ELF-1 (cell line): ENCODE results near the gene ANO2.
A peak's percentile ranks its signal among the peaks of the same experiment; 100 is the strongest.
"Not testable (repeated sequence)": the region's sequence is repeated elsewhere in the genome, so short reads cannot be mapped to it uniquely, and the experiment has no call there.

Experiments used
- DNase-seq: peaks from one replicate; pipeline ENCODE4 v3.0.0-alpha.2; 2016; ENCODE audit warnings: low read depth, low spot score

Gene ANO2

DNA sequence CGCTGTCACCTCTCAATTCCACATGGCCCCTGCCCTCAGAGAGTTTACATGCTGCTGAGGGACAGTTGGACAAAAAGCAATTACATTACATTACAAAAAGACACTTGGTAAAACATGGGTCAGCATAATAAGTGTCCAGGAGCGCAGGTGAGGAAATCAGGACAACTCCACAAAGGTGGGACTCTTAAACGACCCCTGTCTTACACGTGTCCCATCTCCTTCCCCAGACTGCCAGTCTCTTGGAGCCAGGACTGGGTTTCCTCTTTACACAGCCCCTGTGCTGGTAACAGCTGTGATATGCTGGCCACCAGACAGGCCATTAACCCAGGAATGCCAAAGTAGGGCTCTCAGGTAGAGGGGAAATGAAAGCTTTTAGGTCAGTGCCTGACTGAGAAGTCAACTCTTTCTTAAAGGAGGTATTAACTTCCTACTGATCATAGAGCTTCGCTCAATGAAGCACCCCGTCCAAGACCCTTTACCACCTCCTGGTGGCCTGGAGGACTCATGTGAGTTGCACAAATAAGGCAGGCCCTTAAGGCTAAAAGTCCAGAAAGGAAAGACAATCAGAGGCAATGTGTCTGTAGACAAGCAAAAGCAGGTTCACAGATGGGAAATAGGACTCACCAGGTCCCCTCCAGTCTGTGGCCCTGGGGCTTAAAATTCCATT lies 55.5 kb downstream of the ANO2 start:
- DNase-seq = peak; percentile 18

DNA sequence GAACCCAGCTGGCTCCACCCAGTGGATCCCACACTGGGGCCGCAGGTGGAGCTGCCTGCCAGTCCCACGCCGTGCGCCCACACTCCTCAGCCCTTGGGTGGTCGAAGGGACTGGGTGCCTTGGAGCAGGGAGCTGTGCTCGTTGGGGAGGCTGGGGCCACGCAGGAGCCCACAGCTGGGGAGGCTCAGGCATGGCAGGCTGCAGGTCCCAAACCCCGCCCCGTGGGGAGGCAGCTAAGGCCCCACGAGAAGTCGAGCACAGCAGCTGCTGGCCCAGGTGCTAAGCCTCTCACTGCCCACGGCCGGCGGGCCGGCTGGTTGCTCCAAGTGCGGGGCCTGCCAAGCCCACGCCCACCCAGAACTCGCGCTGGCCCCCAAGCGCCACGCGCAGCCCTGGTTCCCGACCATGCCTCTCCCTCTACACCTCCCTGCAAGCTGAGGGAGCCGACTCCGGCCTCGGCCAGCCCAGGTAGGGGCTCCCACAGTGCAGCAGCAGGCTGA lies 56.2 kb downstream of the ANO2 start:
- no peak for DNase-seq

DNA sequence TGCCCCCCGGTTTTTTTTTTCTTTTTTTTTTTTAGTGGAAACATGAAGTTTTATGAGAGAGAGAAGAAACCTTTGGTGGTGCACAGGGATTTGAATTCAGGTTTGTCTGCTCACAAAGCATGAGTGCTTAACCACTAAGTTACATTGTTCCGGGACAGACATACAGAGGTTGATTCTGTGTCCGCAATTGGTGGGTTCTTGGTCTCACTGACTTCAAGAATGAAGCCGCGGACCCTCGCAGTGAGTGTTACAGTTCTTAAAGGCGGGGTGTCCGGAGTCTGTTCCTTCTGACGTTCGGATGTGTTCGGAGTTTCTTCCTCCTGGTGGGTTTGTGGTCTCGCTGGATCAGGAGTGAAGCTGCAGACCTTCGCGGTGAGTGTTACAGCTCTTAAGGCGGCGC lies 57.2 kb downstream of the ANO2 start:
- not testable (repeated sequence) for DNase-seq

DNA sequence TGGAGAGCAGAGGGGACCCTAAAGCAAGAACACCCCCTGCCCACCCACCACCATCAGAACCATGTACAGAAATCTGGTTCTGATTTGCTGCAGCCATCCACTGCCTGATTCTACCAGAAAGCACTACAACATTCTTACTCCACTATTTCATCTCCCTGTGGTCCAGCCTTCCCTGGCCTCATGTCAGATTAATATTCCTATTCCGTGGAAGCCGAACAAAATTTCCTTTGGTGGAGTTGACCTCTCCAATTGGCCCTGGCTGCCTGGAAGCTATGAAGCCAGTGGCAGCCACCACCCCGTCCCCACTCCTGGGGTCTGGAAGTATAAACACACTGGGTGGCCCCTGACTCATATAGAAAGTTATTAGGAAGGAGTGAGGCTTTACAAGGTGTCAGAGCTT lies 60.2 kb downstream of the ANO2 start:
- no peak for DNase-seq

DNA sequence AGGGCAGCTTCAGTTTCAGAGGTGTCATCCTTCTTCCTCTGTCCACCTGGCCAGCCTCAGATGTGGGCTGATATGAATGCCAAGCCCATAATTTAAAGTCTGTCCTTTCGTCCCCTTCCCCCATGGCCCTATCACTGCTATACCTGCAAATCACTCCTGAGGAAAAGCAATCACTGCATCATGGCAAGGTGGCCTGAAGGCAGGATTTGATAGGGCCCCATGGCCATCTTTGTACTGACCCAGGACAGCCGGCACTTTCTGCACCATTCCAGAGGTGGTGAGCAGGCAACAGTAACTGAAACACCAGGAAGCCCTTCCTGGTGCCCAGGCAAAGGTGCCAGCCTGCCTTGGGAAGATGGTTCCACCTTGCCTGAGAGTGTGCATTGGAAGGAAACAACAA lies 60.8 kb downstream of the ANO2 start:
- no peak for DNase-seq

DNA sequence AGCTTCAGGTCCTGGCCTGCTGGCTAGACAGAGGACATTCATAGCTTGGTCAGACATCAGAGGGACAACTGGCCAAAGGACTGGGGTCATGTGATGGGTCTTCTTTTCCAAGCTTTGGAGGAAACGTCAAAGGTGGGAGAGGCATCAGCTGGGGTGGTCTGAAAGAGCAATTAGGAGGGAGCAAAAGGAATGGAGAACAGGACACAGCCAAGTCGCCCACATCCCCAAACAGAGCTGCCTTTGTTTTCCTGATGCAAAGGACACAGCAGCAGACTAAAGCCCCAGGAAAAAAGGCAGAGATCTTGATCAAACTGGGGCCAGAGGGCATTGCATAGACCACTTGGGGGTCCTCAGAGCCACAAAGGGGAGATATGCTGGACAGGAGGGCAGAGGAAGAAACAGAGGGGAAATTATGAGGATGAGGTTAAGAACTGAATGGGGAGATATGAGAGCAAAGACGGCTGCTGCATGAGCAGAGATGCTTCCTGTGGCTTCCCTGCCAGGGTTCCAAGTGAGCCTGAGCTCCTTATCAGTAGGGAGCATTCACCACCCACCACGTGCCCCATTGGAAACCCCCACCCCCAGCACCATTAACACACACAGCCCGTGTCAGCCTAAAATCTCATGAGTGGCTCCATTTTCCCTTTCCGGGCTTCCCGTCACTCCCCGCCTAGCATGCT lies 62.4 kb downstream of the ANO2 start:
- no peak for DNase-seq

DNA sequence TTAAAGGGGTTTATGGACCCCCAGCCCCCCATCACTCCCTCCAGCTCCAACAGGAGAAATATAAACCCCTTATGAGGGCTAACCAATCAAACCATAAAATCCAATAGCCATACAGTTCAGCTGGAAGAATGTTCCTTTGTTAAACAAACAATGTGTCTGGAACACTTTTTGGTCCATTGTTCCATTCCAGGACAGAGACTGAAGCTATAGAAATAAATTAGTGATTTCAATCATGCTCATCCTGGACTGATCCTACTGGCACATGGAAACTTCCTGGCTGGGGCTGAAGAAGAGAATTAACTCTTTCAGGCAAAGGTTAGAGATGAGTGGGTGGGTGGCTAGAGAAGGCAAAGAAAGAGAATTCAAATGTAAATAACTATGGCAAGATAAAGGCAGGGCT lies 63.4 kb downstream of the ANO2 start:
- no peak for DNase-seq

DNA sequence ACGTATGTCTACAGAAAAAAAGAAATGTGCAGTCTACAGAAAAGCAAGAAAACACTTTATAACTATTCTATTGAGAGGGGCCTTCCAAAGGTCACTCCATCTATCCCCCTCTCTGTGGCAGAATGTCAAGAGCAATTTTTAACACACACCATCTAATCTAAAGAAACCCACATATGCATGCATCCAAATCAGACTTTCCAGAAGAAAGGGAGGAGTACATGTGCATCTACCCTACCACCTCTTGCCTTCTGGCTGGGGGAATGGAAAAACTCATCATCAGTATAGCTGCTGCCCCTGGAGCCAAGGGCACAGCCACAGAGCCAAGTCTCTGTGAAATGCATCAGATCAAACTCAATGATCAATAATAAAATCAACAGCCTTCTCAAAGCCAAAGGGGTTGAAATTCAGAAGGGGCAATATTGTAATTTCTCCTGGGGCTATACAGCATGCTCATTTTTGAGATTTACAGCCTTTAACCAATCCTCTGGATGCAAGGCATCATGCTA lies 63.9 kb downstream of the ANO2 start:
- DNase-seq = no peak

DNA sequence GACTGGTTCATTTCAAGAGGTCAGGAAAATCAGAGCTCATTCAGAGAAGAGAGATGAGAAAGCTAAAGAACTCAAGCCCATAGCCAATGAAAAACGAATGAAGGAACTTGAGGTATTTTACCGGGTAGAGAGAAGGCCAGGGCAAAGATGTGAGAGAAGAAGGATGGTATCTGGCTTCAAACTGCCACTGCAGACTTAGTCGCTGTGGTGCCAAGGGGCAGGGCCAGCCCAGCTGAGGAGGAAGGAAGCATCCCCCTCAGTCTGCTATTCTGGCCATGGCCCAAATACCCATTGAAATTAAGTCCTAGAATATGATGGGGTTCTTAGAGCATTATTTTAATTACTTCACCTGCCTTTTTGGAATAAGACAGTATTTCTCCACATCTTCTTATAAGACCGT lies 69.2 kb downstream of the ANO2 start:
- DNase-seq = no peak

DNA sequence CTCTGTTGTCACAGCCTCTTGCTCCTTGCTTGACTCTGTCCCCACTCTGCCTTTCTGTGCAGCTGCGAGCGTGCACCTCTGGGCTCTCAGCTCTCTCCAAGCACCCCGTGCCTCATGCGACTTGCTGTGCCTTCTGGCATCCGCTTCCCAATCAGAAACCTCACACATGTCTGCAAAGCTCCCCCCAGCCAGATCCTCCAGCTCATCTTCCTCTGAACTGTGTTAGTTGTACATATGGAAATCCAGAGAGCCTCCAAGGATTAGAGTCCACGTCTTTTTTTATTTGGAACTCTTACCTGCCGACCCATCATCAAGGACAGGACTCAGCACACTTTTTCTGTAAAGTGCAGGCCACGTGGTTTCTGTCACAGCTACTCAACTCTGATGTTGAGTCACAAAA lies 70.5 kb downstream of the ANO2 start:
- no peak for DNase-seq

DNA sequence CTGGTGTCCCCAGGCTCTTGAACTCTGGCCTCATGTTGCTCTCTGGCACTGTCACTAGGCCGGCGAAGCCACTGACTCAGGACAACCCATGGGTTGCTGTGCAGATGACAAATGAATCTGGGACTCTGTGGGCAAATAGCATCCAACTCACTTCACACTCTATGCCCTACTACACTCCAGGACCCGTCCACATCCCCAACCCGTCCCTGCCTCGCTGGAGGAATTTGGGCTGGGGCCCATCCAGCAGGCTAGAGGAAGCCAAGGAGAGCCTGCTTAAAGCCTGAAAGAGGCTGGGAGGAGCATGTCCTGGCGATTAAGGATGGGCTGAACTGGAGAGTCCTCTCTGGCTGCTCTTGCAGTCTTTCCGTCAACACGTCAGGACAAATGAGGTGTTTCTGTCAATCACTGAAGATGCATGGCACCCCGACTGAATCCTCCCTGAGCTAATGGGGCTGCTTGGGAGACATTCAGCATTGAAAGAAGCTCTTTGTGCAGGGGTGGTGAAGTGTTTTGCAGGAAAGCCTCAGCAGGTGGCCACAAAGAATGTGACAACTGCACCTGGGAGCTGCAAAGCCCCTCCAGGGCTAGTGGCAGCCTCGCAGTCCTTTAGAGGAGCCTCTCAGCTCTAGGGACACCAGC lies 71.7 kb downstream of the ANO2 start:
- peak; percentile 68 for DNase-seq

DNA sequence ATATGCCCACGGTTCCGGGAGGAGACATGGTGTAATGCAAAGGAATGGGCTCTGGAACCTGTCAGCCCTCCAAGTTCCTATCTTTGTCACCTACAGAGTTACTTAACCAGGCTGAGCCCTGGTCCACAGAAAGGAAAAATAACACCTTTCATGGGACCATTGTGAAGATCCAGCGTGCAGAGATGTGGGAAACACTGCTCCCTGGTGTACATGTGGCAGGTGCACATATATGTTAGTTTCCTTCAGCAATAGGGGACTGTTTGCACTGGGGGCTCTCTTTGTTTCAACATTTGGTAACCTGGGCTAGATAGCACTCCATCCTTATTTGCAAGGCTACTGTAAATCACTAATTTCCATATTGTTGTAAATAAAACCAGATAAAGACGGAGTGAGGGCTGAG lies 72.3 kb downstream of the ANO2 start:
- no peak for DNase-seq

DNA sequence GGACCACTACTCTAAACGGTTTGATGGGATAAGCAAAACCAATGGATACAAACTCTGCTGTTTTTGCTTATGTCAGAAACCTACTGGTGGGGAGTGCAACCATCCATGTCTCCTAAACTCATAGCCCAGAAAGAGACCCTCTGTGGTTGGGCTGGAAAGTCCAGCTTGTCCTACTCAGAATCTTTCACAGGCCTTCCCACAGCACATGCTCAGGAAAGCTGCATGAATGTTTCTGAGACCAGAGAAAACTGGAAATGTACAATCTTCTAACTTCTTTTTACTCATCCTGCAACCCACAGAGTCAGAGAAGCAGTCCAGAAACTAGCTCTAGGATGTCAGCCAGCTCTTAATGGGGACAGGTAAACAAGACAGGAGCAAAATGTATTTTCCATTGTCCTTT lies 73.3 kb downstream of the ANO2 start:
- no peak for DNase-seq

DNA sequence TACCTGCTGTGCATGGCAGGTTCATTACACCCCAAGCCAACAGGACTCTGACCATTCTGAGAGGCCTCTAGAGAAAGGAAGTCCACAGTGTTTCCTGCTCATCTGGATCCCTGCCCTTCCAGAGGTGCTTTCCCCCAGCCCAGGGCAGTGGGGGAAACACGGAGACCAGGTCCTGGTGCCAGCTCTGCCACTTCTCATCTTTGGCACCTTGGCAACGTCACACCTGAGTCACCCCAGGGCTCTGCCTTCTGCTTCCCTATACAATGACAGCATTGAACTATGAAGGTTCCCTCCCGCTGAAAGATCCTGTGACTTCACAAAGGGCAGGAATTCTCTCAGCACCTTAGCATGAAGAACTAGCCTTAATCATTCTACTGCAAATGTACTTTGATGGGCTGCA lies 74.9 kb downstream of the ANO2 start:
- no peak for DNase-seq

DNA sequence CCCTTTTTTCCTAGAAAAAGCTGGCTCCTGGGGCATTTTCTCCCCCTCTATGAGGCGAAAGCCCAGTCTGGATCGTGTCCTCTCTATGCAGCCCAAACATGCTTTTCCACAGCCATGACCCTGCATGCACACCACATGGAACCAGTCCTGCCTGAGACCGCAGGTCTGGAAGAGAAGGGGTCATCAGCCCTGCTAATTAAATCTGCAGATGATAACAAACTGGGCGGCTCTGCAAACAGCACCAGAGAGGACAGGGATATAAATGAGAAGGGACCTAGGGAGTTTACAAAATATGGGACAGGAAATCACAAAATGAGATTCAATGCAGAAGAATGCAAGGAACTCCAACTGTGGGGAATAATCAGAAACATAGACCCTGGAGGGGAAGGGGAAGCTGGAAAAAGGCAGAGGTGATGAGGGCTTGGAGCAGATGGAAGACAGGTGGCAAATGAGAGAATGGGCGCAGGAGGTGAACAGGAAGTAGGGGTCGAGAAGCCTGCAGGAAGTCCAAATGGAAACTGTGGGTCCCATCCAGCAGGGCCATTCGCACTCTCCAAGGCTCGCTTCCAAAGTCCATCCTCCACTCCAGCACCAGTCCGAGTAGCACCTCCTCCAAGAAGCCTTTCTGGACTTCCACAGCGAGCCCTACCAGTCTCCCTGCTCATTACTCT lies 76.3 kb downstream of the ANO2 start:
- no peak for DNase-seq

DNA sequence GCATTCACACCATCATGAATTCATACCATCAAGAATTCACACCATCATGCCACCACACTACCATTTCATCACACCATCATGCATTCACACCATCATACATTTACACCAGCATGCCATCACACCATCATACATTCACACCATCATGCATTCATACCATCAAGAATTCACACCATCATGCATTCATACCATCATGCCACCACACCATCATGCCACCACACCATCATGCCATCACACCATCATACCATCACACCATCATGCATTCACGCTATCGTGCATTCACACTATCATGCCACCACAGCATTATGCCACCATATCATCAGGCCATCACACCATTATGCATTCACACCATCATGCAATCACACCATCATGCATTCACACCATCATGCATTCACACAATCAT lies 79.7 kb downstream of the ANO2 start:
- DNase-seq = no peak

DNA sequence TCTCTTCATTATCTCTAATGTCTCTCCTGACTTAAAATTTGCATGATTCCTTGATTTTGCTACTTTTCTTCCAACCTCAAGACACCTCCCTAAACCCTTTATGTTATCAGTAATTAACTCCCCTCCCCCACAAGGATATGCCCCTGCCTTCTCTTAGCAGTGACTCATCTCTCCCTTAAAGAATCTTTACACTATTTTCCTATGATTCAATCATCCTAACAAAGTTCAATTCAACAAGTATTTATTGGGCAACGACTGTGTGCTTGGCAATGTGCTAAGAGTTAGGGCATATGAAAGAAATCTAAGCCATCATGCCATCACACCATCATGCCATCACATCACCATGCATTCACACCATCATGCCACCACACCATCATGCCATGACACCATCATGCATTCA lies 80.1 kb downstream of the ANO2 start:
- no peak for DNase-seq

DNA sequence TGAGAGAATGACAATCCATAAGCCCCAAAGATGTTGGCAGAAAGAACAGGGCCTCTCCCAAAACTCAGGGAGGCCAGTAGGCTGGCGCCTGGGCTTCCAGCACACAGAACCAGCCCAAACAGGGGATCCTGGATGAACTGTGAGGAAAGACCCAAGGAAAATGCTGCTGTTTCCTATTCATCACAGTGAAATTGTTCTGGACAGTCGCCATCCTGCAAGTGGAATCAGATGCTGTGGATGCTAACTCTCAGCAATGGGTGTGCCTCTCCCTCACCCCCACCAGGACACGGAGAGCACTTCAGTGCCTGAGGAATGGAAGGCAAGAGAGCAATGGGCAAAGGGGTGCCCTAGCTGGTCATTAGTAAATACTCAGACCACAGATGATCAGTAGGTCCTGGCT lies 80.8 kb downstream of the ANO2 start:
- no peak for DNase-seq

DNA sequence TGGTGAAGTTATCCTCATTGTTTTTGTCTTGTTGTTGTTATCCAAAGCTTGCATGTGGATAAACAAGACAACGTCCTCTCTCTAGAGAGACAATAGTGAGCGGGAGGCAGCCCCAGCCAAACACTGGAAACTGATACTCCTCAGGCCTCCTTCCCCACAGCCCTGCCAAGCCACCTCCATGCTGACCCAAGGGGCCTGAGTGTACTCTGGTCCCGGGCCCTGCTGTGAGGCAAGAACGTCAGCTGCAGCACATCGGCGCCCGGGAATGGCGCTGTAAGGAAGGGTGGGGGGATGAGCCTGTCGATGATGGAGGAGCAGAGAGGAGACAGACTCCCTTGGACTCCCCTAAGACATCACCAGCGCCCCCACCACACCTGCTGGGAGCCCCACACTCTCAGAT lies 83.6 kb downstream of the ANO2 start:
- DNase-seq = no peak

DNA sequence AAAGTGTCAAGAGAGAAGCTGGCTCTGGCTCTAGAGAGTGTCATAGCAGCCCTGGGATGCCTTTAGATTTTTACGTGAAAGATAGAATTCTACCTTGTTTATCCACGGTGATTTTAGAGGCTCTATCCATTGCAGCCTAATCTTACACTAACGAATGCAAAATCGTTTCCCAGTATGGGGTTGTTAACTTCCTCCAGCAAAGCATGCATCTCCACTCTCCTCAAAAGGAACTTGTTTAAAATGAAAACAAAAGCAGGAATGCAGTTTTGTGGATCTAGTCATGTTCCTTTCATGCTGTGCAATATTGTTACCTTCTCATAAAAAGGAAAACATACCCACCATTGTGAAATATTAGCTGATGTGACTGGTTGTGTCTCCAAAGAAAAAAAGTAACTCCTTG lies 88.4 kb downstream of the ANO2 start:
- DNase-seq = no peak

DNA sequence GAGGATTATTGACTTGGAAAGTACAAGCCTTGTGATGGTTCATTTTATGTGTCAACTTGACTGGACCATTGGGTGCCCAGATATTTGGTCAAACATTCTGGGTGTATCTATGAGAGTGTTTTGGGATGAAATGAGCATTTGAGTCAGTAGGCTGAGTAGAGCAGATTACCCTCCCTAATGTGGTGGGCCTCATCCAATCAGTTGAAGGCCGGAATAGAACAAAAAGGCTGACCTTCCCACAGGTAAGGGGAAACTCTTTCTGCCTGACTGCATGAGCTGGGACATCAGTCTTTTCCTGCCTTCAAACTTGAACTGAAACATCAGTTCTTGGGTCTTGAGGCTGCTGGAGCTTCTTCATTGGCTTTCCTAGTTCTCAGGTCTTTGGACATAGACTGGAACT lies 98.1 kb downstream of the ANO2 start:
- no peak for DNase-seq

DNA sequence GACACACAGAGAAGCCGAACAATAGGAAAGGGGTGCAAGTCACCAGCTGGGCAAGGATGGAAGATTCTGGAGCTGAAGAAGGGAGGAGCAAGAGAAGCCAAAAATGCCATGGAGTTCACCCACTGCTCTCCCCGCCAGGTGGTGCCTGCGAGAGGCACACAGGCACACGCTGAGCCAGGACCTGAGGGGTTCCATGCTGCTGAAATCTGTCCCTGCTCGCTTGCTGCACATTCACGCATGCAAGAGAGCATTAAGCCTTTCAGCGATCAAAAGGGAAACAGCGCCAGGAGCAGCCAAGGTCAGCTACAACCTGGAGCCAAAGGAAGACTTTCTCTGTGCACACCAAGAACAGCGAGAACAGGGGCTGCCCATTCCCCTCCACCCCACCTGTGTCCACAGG lies 104.1 kb downstream of the ANO2 start:
- DNase-seq = peak; percentile 22
